ENCODE results near the gene IQGAP1.
"Not testable (repeated sequence)": the region's sequence is repeated elsewhere in the genome, so short reads cannot be mapped to it uniquely, and the experiment has no call there.

The IQGAP1 gene

DNA sequence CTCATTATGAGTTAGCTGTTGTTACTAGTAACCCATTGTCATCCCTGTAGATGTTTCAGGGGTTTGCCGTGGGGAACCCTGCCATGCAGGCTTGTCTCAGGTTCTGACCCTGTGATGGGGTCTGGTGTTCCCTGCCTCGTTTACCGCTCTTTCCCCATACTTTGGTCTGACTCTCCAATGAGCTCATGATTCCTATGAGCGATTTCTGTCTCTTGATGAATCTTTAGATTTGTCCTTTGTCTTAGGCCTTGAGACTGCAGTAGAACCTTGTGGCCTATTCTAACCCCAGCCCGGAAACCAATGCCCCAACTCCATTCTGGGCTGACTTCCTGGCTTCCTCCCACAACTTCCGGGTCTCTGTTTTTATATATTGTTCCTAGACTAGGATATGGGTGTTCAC is 11.3 kb upstream of the IQGAP1 start:
- no peak for DNase-seq (ENCODE audit: low spot score)

DNA sequence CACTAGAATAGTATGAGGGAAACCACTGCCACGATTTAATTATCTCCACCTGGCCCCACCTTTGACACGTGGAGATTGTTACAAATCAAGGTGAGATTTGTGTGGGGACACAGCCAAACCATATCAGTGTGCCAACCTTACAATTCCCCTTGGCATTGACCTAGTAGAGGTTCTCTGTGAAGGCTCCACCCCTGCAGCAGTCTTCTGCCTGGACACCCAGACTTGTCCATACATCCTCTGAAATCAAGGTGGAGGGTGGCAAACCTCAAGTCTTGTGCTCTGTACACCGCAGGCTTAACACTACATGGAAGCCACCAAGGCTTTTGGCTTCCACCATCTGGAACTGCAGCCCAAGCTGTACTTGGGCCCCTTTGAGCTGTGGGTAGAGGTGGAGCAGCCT is 8.8 kb upstream of the IQGAP1 start:
- DNase-seq (ENCODE audit: low spot score), result no peak

DNA sequence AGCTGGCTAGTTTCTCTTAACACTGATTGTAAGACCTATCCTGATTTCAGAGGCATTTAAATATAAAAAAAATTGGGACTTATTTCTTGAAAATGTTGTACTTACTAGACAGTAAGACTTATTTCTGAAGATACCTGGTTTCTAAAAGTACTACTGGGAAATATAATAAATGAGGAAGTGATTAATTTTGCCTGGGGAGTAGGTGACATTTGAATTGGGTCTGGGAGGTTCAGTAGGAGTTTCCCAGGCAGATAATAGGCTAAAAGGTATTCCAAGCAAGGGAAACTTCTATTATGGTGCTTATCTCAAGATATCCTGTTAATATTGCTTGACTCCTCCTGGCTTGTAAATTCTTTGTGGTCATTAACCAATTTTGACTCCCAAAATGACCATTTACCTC is 6.5 kb upstream of the IQGAP1 start:
- DNase-seq (ENCODE audit: low spot score), result no peak

DNA sequence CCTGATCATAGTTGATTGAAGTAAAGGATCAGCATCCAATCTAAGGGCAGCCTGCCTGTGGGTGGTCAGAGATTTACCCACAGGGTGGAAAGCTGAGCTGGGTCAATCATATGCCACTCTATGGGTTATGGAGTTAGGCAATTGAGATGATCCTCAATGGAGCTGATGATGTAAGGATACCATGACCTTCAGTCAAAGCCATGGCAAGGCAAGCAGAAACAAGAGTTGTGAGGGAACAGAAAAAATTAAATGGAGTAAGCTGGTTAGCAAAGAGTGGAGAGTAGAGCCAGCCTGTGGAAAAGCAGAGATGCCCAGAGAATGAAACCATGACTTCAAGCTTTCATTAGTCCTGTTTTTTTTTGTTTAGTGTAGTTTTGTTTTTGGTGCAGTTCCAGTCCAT is 5.7 kb upstream of the IQGAP1 start:
- DNase-seq (ENCODE audit: low spot score), result no peak

DNA sequence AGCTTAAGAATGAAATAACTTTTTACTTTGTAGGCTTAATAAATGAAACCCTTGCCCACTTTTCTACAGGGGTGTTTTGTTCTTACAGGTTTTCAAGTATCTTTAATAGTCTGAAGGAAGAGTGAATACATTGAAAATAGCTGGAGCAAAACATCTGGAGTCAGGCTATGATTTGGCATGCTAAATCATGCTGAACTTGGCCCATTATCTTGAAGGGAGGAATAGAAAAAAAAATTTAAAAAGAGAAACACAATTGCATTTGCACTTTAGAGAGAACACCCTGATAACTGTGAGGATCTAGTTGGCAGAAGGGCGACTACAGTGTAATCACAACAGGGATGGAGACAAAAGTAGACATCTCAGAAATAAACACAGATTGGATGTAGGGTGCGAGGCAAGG is 1.8 kb upstream of the IQGAP1 start:
- DNase-seq (ENCODE audit: low spot score), result no peak

DNA sequence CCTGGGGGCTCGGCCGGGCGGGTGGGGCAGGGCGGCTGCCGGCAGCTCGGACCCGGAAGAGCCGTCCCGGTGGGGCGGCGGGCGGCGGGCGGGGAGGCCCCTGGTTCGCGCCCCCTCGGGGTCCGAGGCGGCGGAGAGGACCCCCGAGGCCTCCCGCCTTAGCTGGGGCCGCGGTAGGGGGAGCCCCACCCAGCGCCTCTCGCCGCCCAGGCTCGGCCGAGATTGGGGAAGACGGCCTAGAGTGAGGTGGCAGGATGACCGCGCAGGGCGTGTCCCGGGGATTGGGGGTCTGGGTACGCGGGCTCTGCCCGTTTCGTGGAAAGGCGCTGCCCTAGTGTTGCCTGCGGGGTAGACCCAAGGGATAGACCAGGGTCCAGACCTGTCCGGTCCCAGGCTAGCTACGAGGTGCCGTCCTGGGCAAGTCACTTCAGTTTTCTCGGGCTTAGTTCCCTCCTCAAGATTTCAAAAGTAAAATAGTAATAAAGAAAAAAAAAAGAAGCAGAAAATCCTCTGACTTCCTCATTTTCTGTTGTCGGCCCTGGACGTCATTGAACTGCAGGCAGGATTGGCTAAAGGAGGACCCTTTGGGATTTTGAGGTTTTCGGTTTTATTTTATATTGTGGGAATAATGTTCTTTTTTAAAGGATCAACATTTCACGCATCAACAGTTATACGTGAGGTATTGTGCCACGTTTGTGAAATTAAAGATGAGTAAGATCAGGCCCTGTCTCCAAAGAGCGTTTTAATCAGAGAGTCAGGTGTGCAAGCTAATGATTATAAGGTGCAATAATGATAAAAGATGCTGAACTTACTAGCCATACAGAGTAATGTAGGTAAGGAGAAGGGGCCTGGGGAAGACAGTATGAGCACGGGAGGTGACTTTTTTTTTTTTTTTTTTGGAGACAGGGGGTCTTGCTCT is 679 bp downstream of the IQGAP1 start:
- peak; percentile 77 for DNase-seq (ENCODE audit: low spot score)

DNA sequence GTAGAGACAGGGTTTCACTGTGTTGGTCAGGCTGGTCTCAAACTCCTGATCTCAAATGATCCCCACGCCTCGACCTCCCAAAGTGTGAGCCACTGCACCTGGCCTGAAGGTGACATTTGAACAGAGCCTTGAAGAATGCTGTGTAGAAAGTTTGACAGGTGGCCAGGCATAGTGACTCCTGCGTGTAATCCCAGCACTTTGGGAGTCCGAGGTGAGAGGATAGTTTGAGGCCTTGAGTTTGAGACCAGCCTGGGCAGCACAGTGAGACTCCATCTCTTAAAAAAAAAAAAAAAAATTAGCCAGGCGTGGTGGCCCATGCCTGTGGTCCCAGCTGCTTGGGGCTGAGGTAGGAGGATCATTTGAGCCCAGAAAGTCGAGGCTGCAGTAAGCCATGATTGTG is 1.5 kb downstream of the IQGAP1 start:
- no peak for DNase-seq (ENCODE audit: low spot score)

DNA sequence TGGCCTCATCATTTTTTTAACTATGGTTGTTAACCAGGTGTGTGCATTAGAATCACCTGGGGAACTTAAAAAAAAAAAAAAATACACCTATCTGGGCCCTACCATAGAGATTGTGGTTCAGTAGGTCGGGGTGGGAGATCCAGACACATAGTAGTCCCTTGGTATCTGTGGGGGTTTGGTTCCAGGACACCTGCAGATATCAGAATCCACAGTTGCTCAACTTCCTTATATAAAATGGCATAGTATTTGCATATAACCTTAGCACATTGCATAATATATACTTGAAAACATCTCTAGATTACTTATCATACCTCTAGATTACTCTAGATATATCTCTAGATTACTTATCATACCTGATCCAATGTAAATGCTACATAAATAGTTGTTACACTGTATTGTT is 5.0 kb downstream of the IQGAP1 start:
- DNase-seq (ENCODE audit: low spot score), result no peak

DNA sequence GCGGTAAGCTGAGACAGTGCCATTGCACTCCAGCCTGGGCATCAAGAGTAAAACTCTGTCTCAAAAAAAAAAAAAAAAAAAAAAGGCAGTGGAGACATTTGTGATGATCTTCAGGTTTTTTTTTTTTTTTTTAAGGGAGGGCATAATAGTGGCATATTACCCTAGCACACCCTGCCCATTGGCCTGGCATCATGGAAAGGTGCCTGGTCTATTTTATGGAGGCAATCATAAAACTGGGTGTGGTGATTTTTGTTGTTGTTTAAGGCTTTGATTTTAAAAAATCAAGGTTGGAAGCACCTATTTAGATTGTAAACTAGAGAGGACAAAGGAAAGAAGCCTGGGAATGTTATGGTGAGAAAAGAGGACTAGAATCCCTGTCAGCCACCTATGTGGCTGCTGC is 6.0 kb downstream of the IQGAP1 start:
- DNase-seq (ENCODE audit: low spot score), result no peak

DNA sequence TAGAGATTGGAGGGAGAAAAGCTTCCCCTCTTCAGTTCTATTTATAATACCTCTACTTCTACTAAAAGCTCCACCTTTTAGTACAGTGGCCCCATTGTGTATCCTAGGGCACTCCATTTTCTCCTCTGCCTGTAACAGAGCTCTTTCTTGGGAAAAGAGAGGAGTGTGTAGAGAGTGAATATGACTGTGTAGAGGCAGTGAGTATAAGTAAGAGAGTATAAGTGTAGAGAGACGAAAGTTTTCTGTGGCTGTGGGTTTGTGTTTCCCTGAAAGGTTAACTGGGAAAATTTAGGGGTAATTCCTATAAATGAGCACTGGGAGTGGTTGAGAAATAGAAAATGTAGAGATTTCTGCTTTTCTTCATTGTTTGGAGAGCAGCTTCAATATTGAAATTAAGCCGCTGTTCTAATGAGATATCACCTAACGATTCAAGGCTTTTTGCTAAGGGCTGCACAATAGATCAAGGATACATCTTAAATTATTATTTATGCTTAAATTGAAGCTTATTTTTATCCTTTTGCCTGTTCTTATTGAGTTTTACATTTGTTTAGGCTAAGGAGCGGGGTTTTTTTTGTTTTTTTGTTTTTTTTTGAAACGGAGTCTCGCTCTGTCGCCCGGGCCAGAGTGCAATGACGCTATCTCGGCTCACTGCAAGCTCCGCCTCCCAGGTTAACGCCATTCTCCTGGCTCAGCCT is 6.9 kb downstream of the IQGAP1 start:
- DNase-seq (ENCODE audit: low spot score), result no peak

DNA sequence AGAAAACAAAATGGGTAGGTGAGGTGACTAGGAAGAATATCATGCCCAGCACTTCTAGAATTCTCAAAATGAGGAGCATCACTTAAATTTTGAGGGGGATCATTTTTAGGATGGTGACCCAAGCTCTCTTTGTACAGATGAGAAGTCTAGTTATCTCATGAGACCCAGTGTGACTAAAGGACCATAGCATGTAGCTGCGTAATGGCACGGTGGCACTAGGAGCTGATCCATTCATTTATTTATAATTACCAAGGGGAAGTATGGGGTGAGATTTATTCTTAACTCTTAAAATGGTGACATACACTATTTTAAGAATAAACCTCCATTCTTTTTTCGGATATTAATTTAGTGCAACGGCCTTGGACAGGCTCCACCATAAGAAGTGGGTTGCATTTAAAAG is 8.3 kb downstream of the IQGAP1 start:
- DNase-seq (ENCODE audit: low spot score), result no peak

DNA sequence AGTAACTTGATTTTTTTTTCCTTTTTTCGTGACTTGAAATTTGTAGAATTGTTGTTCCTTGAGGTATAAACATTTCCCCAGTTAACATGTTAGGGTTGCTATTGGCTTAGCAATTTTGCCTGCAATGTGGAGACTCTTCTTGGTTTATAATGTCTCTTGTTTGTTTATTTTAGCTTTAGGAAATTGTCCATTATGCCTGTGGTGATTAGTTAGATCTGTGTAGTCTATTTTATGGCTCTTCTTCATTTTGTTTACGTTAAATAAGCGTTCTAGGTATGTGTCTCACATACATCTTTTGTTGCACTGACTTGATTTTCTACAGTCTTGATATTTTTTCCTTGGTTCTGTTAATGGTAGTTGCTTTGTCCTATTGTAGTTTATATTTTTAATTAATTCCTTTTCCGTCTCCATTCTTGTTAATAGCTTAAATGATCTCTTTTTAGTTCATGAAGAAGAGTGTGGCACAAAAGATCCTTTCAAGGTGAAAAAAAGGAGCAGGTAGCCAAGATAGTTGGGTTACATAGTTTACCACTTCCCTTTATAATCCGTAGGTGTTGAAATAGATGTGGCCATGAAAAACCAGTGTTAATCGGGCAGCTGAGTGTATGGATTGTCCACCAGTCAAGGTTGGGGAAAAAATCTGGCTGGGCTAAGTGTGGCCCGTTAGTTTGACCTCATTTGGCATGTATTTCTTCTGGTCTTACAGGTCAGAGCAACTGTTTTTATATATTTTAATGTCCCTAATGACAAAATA is 12.1 kb downstream of the IQGAP1 start:
- DNase-seq (ENCODE audit: low spot score), result no peak

DNA sequence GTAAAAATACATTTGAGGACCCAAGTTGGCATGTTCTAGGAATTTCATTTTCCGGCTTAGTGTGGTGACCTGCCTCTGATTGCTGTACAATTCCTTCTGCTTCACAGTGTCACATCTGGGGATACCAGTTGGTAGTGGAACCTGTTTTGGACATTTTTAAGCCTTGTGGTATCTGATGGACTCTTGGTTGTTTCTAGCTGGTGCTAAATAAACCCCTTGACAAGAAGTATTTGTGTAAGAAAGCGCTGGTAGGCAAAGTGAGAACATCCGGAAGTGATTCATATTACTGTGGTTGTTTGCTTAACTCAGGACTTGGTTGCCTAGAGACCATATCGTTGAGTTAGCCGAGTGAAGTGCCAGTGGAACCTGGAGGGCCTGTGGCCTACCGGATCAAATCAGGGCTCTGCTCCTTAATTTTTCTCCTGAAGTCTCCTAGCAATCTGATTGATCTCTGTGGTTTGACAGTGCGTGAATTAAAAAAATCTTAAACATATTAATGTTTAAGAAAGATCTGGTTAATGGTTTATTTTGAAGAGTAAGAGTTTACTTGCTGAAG is 12.8 kb downstream of the IQGAP1 start:
- DNase-seq (ENCODE audit: low spot score), result peak; percentile 87

DNA sequence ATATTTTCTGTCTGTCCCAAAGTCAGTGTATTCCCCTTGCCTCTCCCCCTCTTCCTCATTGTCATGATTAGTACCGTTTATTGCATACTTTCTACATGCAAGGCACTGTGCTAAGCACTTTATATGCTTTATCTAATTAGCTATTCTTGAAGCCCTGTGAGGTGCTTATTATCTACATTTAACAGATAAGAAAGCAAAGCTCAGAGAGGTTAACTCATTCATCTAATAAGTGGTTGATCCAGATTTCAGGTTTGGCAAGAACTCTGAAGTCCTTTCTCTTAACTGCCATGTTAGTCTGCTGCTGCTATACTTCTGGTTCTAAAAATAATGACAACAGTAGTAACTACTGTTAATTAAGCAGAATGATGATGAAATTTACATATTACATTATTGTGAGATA is 13.5 kb downstream of the IQGAP1 start:
- DNase-seq (ENCODE audit: low spot score), result no peak

DNA sequence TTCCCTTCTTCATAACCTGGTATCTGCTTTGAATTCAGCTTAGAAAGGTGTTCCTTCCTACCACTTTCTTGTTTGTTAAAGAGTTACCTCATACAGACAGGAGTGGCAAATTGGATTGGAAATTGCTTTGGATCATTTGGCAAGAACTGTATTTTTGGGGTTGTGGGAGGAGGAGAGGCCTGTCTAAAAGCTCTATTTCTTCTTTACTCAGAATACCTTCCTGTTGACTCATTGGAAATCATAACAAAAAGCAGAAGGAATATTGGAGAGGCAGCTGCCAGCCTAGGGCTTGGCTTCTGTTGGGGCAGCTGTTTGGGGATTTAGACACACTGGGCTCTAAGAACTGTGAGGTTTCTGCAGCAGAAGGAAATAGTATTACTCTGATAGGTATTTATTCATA is 14.2 kb downstream of the IQGAP1 start:
- DNase-seq (ENCODE audit: low spot score), result peak; percentile 69

DNA sequence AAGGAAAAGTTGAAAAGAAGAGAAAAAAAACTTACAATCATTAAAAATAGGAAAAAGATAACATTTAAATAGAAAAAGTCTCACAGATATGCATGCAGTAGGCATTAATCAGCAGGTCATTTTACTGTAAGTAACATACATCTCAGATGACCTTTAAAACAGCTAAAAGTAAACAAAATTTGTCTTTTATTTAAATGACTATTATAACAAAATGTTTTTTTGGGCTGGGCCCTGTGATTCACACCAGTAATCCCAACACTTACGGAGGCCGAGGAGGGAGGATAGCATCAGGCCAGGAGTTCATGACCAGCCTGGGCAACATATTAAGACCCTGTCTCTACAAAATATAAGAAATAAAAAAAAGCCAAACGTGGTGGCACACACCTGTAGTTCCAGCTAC is 14.7 kb downstream of the IQGAP1 start:
- no peak for DNase-seq (ENCODE audit: low spot score)

DNA sequence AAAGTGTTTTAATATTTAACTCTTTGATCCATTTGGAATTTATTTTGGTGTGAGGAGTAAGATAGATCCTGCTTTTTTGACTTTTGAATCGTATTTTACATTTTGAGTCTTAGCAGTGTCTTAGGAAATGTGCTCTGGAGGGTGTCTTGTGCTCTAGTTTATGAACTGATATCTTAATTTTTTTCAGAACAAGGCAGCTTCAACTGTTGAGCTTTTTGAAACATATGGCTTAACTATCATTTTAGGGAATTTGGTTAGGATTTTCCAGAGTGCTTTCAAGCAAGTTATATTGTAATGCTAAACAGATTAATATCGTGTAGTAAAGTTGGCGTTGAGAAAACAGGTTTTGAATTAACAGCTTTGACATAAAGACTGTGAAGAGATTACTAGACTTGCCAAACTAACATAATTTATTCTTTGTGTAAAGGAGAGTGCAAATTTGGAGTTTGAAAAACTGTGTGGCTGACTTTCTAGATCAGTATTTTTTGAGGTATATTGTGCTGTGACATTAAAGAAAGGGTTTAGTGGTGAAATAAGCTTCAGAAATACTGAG is 17.1 kb downstream of the IQGAP1 start:
- DNase-seq (ENCODE audit: low spot score), result no peak

DNA sequence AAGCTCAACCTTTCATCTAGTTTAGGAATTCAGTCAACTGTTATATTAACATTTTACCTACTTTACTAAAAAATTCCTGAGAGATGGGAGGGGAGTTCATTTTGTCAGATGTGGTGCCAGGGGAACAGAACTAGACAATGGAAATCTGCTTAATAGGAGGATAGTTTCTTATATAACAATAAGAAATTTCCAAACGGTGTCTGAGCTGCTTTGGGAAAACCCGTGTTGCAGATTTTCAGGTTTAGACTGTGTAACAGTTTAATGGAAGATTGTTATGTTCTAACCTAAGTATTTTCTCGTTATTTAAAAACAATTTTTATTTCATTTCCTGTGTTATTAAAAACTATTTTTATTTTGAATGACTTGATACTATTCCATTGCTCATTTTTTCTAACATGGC is 19.3 kb downstream of the IQGAP1 start:
- no peak for DNase-seq (ENCODE audit: low spot score)

DNA sequence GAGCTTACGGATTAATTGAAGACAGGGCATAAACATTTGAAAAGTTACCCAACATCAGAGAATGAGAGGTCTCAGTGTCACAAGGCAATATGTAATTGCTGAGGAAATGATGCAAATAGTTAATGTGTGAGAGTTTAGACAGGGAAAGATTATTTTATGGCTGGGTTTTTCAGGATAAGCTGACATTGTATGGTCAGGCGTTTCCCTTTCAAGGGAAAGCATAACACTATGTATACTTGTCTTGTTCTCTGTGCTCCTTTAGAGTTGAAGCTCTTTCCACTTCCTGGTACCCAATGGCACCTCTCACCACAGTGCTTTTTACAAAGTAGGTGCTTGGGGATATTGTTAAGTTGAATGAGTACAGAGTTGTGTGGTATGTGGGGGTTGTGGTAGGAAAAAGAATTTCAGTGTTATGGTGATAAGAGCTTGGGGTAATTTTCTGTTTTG is 19.9 kb downstream of the IQGAP1 start:
- DNase-seq (ENCODE audit: low spot score), result no peak

DNA sequence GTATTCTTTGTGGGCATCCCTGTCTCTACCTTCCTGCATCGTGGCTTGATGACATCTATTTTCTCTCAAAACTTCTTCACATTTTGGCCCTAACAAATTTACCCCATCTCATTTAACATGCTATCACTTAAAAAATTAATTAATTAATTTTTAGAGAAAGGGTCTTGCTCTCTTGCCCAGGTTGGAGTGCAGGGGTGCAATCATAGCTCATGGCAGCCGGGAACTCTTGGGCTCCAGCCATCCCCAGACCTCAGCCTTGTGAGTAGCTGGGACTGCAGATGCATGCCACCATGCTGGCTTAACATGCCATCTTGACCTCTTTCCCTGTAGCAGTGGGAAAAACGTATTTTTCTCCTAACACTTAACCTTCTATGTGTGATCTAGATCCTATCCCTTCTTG is 20.6 kb downstream of the IQGAP1 start:
- no peak for DNase-seq (ENCODE audit: low spot score)

DNA sequence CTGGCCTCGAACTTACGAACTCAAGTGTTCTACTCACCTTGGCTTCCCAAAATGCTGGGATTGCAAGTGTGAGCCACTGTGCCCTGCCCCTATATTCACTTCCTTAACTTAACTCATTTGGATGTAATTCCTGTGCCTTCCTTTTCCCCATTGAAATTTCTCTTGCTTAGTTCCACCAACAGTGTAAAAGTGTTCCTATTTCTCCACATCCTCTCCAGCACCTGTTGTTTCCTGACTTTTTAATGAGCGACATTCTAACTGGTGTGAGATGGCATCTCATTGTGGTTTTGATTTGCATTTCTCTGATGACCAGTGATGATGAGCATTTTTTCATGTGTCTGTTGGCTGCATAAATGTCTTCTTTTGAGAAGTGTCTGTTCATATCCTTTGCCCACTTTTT is 21.5 kb downstream of the IQGAP1 start:
- not testable (repeated sequence) for DNase-seq (ENCODE audit: low spot score)

DNA sequence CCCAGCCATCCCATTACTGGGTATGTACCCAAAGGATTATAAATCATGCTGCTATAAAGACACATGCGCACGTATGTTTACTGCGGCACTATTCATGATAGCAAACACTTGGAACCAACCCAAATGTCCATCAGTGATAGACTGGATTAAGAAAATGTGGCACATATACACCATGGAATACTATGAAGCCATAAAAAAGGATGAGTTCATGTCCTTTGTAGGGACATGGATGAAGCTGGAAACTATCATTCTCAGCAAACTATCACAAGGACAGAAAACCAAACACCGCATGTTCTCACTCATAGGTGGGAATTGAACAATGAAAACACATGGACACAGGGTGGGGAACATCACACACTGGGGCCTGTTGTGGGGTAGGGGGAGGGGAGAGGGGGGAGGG is 22.3 kb downstream of the IQGAP1 start:
- not testable (repeated sequence) for DNase-seq (ENCODE audit: low spot score)

Measured in AG20443 (cell line).